Measurements from ENCODE around the gene ARF3.
A peak's percentile ranks its signal among the peaks of the same experiment; 100 is the strongest.

ARF3 gene

DNA sequence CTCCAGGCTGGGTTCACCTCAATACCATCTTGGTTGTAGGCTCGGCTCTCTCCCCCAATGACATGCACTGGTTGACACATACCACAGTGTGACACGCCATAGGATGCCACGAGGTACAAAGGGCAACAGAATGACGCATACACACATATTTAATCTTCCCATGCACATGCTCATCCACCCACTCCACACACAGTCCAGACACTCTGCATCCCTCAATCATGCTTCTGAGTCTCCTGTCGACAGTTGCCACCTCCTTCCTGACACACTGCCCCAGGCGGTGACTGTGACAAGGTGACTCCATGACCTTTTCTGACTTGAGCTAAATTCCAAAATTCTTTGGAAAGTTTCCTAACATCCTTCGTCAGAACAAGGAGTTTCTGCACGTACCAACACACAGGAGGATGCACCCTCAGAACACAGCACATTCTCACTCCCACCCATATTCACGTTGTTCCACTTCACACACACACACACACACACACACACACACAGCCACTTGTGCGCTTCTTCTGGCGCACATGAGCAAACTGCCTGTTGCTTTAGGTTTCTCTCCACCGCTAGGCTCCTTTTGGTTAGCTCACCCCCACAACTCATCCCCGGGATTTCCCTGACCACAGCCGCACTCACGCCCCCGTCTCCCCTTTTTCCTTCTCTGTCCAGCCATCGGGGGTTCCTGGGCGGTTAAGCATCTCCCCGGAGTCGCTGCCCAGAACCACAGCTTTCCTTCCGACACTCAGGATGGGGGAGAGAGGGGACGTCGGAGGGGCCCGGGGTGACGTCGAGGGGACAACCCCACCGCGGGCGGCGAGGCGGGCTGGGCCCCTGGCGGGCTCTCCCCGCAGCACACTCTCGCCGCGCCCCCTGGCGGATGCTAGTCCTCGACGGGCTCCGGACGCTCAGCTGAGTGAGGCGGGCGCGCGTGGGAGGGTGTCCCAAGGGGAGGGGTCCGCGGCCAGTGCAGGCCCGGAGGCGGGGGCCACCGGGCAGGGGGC is 20.3 kb upstream of the ARF3 start:
- in situ Hi-C loops (cut with MboI; ENCODE audit: low sequenced_read_pairs, unreplicated experiment), result no loop called here
- TF ChIP-seq, protein P1, sequence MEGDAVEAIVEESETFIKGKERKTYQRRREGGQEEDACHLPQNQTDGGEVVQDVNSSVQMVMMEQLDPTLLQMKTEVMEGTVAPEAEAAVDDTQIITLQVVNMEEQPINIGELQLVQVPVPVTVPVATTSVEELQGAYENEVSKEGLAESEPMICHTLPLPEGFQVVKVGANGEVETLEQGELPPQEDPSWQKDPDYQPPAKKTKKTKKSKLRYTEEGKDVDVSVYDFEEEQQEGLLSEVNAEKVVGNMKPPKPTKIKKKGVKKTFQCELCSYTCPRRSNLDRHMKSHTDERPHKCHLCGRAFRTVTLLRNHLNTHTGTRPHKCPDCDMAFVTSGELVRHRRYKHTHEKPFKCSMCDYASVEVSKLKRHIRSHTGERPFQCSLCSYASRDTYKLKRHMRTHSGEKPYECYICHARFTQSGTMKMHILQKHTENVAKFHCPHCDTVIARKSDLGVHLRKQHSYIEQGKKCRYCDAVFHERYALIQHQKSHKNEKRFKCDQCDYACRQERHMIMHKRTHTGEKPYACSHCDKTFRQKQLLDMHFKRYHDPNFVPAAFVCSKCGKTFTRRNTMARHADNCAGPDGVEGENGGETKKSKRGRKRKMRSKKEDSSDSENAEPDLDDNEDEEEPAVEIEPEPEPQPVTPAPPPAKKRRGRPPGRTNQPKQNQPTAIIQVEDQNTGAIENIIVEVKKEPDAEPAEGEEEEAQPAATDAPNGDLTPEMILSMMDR (IDR thresholded peaks at IDR 0.05; ENCODE audit: borderline replicate concordance, control extremely low read depth, extremely low read depth, insufficient read depth, missing control alignments), result peak; percentile 85
- peak; percentile 89 for DNase-seq (ENCODE audit: low spot score)

GRCh38 chr12:48973941-48974673 is 16.8 kb upstream of the ARF3 start:
- TF ChIP-seq, protein P1 (IDR thresholded peaks at IDR 0.05; ENCODE audit: borderline replicate concordance, control extremely low read depth, extremely low read depth, insufficient read depth, missing control alignments), result peak; percentile 65
- peak; percentile 67 for DNase-seq (ENCODE audit: low spot score)
- in situ Hi-C loops (cut with MboI; ENCODE audit: low sequenced_read_pairs, unreplicated experiment), result no loop called here

- DNase-seq (ENCODE audit: low spot score), result no peak
- in situ Hi-C loops (cut with MboI; ENCODE audit: low sequenced_read_pairs, unreplicated experiment), result no loop called here
- TF ChIP-seq, protein P1 (IDR thresholded peaks at IDR 0.05; ENCODE audit: borderline replicate concordance, control extremely low read depth, extremely low read depth, insufficient read depth, missing control alignments), result no peak
Measured at GRCh38 chr12:48973531-48973930, 16.2 kb upstream of the ARF3 start.

GRCh38 chr12:48972952-48973483 is 15.7 kb upstream of the ARF3 start:
- TF ChIP-seq, protein P1 (IDR thresholded peaks at IDR 0.05; ENCODE audit: borderline replicate concordance, control extremely low read depth, extremely low read depth, insufficient read depth, missing control alignments), result no peak
- in situ Hi-C loops (cut with MboI; ENCODE audit: low sequenced_read_pairs, unreplicated experiment), result no loop called here
- DNase-seq (ENCODE audit: low spot score), result no peak

DNA sequence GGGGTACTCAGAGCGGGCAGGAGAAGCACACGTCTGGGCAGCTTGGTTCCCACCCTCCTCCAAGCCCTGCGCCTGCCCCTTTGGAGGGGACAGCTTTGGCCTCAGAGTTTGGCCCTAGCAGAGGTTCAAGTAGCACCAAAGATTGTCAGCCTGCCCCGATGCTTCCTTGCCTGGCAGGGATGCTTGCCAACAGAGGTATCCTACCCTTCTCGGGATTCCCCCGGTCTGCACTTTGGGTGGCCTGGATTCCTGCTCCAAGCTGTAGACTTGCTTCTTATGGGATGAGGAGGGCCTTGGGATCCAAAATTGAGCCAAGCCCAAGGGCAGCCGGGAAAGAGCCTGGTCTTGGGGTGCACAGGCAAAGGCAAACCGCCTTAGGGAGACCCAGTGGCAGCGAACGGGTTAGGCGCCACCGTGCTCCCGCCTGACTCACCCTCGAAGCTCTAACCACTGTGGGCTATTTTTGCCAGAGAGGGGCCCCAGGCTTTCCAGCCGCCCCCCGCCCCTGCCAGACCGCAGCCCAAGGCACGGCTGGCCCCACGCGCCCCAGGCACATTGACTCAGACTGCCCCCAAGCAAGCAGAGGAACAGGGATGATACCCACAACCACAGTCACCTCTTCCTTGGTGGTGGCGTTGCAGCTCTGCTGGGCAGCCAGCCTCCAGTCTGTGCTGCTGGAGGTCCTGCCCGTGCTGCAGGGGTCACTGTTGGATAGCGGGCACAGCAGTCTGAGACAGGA is 15.1 kb upstream of the ARF3 start:
- TF ChIP-seq, protein P1 (IDR thresholded peaks at IDR 0.05; ENCODE audit: borderline replicate concordance, control extremely low read depth, extremely low read depth, insufficient read depth, missing control alignments), result no peak
- DNase-seq (ENCODE audit: low spot score), result peak; percentile 45
- in situ Hi-C loops (cut with MboI; ENCODE audit: low sequenced_read_pairs, unreplicated experiment), result no loop called here
